Endothelial cell of coronary artery (primary cell): Measurements from ENCODE around the gene ANKRD42. TPM values are rescaled to one million over a fixed set of nuclear protein-coding genes. Genes with fewer than 3 reads are reported as not detected.

Source experiments
- total RNA-seq: library from RNA; depleted of rRNA; stranded (reverse); fragments of >200 nt; gene quantifications from 2 replicates; pipeline ENCODE4 v1.2.3, GENCODE V29; 2014

Gene ANKRD42
- 6.5 and 8.4 TPM in 2 replicates for total RNA-seq

GRCh38 chr11:83193315-83194280 is at the start of gene ANKRD42:
Gene ANKRD42 (plus strand): TSS chr11:83193712. CDS start chr11:83194671, 959 bp downstream.

GRCh38 chr11:83156996-83157593 is 36.4 kb upstream of the ANKRD42 start, which contains the start of gene PCF11:
Gene PCF11 (plus strand): TSS chr11:83157131. CDS start chr11:83157440, 309 bp downstream.

DNA sequence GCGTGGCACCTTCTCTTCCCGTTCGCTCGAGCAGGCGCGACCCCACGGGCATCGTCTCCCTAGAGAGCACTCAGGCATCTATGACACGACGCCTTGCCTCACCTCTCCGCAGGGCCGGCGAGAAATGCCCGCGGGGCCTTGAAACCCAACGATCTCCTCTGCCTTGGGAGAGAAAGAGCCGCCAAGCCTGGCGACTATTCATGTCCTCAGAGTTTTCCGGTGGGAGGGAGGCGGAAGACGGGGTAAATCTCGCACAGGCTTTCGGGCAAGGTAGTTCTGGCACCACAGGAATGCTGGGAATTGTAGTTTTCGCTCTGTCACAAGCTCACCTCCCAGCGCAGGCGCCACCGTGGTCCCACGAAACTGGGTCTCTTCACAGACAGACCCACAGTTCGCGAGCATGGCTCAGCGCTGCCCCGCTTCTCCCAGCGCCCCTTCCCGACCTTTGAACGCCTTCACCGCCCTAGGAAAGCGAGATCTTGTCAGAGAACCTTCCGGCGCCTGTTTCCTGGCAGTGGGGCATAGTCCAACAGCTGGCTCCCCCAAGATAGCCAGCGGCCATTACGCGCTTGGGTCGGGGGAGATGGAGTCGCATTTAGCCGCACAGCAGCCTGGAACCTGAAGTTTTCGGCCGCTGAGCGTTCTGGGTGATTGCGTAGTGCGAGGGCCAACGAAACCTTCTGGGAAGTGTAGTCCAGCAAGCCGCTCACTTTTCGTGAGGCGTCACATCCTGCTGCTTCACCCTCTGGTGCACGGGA is 92.4 kb downstream of the ANKRD42 start, which contains the start of gene CCDC90B:
TSS of gene CCDC90B (minus strand) at position 597 of the 758 bp plus-strand sequence. CDS start at position 202, 395 bp downstream.

Other genes starting within 250 kb of the ANKRD42 start
- gene RAB30, start 121.8 kb upstream of the ANKRD42 start, total RNA-seq, result 6.7 and 9.1 TPM in 2 replicates
- gene PCF11, start 36.6 kb upstream of the ANKRD42 start, total RNA-seq, result 26.5 and 35.4 TPM in 2 replicates
- 75.4 and 75.8 TPM in 2 replicates for gene CCDC90B, start 92.7 kb downstream of the ANKRD42 start, total RNA-seq